OCI-LY1 (cell line): ENCODE measurements around the gene PLEKHD1.

Experiments used
- H2AFZ ChIP-seq: fragments of 200-600 bp; sonication (generic), shearing (Covaris generic); 2 replicates; pipeline ENCODE4 v1.6.0; 2014; ENCODE audit warnings: antibody characterized with exemption, mild to moderate bottlenecking, low read length
- H3F3A ChIP-seq: fragments of 200-600 bp; sonication (generic), shearing (Covaris generic); 2 replicates; pipeline ENCODE4 v1.6.0; 2014; ENCODE audit warnings: mild to moderate bottlenecking, antibody characterized with exemption, low read length, moderate library complexity; ENCODE audit not compliant: insufficient read depth
- H3K27ac ChIP-seq: fragments of 200-600 bp; sonication (generic); 2 replicates; pipeline ENCODE4 v1.5.1; 2014; ENCODE audit warnings: low read length, mixed run types, mild to moderate bottlenecking, low read depth; ENCODE audit not compliant: poor library complexity, severe bottlenecking
- H3K27me3 ChIP-seq: fragments of 200-600 bp; sonication (generic); 2 replicates; pipeline ENCODE4 v1.6.0; 2014; ENCODE audit warnings: antibody characterized with exemption, mild to moderate bottlenecking, low read length, moderate library complexity; ENCODE audit not compliant: insufficient read depth
- H3K36me3 ChIP-seq: fragments of 200-600 bp; sonication (generic); 2 replicates; pipeline ENCODE4 v1.6.1; 2014; ENCODE audit warnings: mild to moderate bottlenecking, antibody characterized with exemption, low read length, moderate library complexity, mixed read lengths; ENCODE audit not compliant: insufficient read depth
- H3K4me1 ChIP-seq: fragments of 200-600 bp; sonication (generic); 2 replicates; pipeline ENCODE4 v1.5.1; 2014; ENCODE audit warnings: mild to moderate bottlenecking, low read length, moderate library complexity; ENCODE audit not compliant: insufficient read depth, severe bottlenecking
- H3K4me2 ChIP-seq: fragments of 200-600 bp; sonication (generic), shearing (Covaris generic); 2 replicates; pipeline ENCODE4 v1.6.1; 2014; ENCODE audit warnings: low read length
- H3K4me3 ChIP-seq: fragments of 200-600 bp; sonication (generic); 2 replicates; pipeline ENCODE4 v1.5.1; 2014; ENCODE audit warnings: low read length, low read depth, mild to moderate bottlenecking, mixed read lengths; ENCODE audit not compliant: poor library complexity, severe bottlenecking
- H3K79me2 ChIP-seq: fragments of 200-600 bp; shearing (Covaris generic); 2 replicates; pipeline ENCODE4 v1.6.1; 2016; ENCODE audit warnings: mixed run types, low read length, mixed read lengths; ENCODE audit not compliant: insufficient read depth
- H3K9ac ChIP-seq: fragments of 200-600 bp; sonication (generic), shearing (Covaris generic); 2 replicates; pipeline ENCODE4 v1.6.1; 2014; ENCODE audit warnings: mild to moderate bottlenecking, low read length, mixed read lengths
- H3K9me2 ChIP-seq: fragments of 200-600 bp; sonication (generic), shearing (Covaris generic); 2 replicates; pipeline ENCODE4 v1.6.1; 2014; ENCODE audit warnings: low read depth, mild to moderate bottlenecking, low read length, mixed read lengths
- H3K9me3 ChIP-seq: fragments of 200-600 bp; shearing (Covaris generic); 2 replicates; pipeline ENCODE4 v1.6.1; 2014; ENCODE audit warnings: low read length, mixed read lengths
- H4K20me1 ChIP-seq: fragments of 200-600 bp; sonication (generic), shearing (Covaris generic); 2 replicates; pipeline ENCODE4 v1.6.0; 2016; ENCODE audit warnings: mild to moderate bottlenecking, low read length; ENCODE audit not compliant: insufficient read depth
- CTCF ChIP-seq: fragments of 200-600 bp; sonication (generic), shearing (Covaris generic); IDR thresholded peaks from 2 replicates; pipeline ENCODE4 v1.5.1; 2017; ENCODE audit warnings: mild to moderate bottlenecking, antibody characterized with exemption, low read length, moderate library complexity, mixed read lengths
- EZH2 ChIP-seq: fragments of 200-600 bp; sonication (generic), shearing (Covaris generic); IDR thresholded peaks from 2 replicates; pipeline ENCODE4 v1.8.0; 2017; ENCODE audit warnings: borderline replicate concordance, mixed run types, mild to moderate bottlenecking, antibody characterized with exemption, low read length, moderate library complexity, mixed read lengths

Gene PLEKHD1

GRCh38 chr14:69554500-69554899 lies 70.0 kb downstream of the PLEKHD1 start:
- H3K9me2 ChIP-seq: no peaks in the 10 kb centered on the region
- H3K9ac ChIP-seq: no peak overlapping the region
- no peaks in the 10 kb centered on the region for H3K9me3 ChIP-seq
- no peak overlapping the region for H3K27ac ChIP-seq
- no peaks in the 10 kb centered on the region for H3K27me3 ChIP-seq
- no peak for TF ChIP-seq EZH2
- no peak for TF ChIP-seq CTCF
- no peaks in the 10 kb centered on the region for H4K20me1 ChIP-seq
- H3K4me2 ChIP-seq: no peak overlapping the region
- H3K79me2 ChIP-seq: no peaks in the 10 kb centered on the region
- no peaks in the 10 kb centered on the region for H3K4me1 ChIP-seq
- H2AFZ ChIP-seq: no peak overlapping the region
- no peaks in the 10 kb centered on the region for H3K36me3 ChIP-seq
- no peaks in the 10 kb centered on the region for H3F3A ChIP-seq
- H3K4me3 ChIP-seq: no peak overlapping the region

GRCh38 chr14:69558774-69559173 lies 74.2 kb downstream of the PLEKHD1 start:
- Histone ChIP-seq H3K4me3 (no peak overlapping the region), H3F3A (no peaks in the 10 kb centered on the region), H3K27ac (no peak overlapping the region), H3K4me2 (no peak overlapping the region), H3K36me3 (no peaks in the 10 kb centered on the region), H2AFZ (no peak overlapping the region), H3K9me3 (no peaks in the 10 kb centered on the region), H4K20me1 (no peaks in the 10 kb centered on the region), H3K9ac (no peak overlapping the region), H3K9me2 (no peaks in the 10 kb centered on the region), H3K79me2 (no peaks in the 10 kb centered on the region), H3K27me3 (no peaks in the 10 kb centered on the region), H3K4me1 (no peaks in the 10 kb centered on the region)
- no peak for TF ChIP-seq CTCF
- TF ChIP-seq EZH2: no peak

GRCh38 chr14:69559581-69560011 lies 75.1 kb downstream of the PLEKHD1 start:
- Histone ChIP-seq H2AFZ (no peak overlapping the region), H3K9me2 (no peaks in the 10 kb centered on the region), H3K9me3 (no peaks in the 10 kb centered on the region), H3K27me3 (no peaks in the 10 kb centered on the region), H3K27ac (no peak overlapping the region), H3K4me2 (no peak overlapping the region), H3K4me3 (no peak overlapping the region), H3K9ac (no peak overlapping the region), H3K4me1 (no peaks in the 10 kb centered on the region), H4K20me1 (no peaks in the 10 kb centered on the region), H3K36me3 (no peaks in the 10 kb centered on the region), H3K79me2 (no peaks in the 10 kb centered on the region), H3F3A (no peaks in the 10 kb centered on the region)
- TF ChIP-seq CTCF: no peak
- no peak for TF ChIP-seq EZH2
